Panc1 (cell line): ENCODE data around the gene ROR1. TPM values are rescaled to one million over a fixed set of nuclear protein-coding genes. Genes with fewer than 3 reads are reported as not detected.

Experiments
- ATAC-seq: fragments of 200-7000 bp; cut with Tn5 transposase; 2 replicates; pipeline ENCODE4 v1.9.1; 2020; ENCODE audit warnings: mild to moderate bottlenecking, moderate library complexity
- BruUV-seq: library from RNA; stranded (reverse); fragments of 400-500 nt; replicated peaks from 2 replicates; lab custom pipeline; 2021; lab: Mats Ljungman, UMichigan
- CTCF ChIA-PET: fragments of 300-600 bp; sonication (Branson Sonifier 250); formaldehyde crosslinking; loops from one replicate; lab custom pipeline; 2022; ENCODE audit warnings: antibody characterized with exemption; lab: Charles Lee
- POLR2A ChIA-PET: fragments of 300-600 bp; sonication (Branson Sonifier 250); formaldehyde crosslinking; loops from one replicate; lab custom pipeline; 2022; ENCODE audit warnings: antibody characterized with exemption; lab: Charles Lee
- DNase-seq: peaks from one replicate; pipeline ENCODE4 v3.0.0-alpha.2; 2010; ENCODE audit warnings: low read depth, low spot score
- H3K27ac ChIP-seq: 2 replicates; pipeline ENCODE4 v1.5.1; 2011; ENCODE audit warnings: mild to moderate bottlenecking, low read length, inconsistent platforms
- H3K27me3 ChIP-seq: fragments of 200-500 bp; sonication (Bioruptor generic); 2 replicates; pipeline ENCODE4 v1.6.0; 2014; ENCODE audit warnings: low read length, inconsistent platforms; ENCODE audit not compliant: control insufficient read depth, insufficient read depth
- H3K36me3 ChIP-seq: fragments of 200-500 bp; sonication (Bioruptor generic); 2 replicates; pipeline ENCODE4 v1.5.1; 2014; ENCODE audit warnings: inconsistent platforms, mild to moderate bottlenecking, low read length, moderate library complexity; ENCODE audit not compliant: control insufficient read depth, insufficient read depth
- H3K4me1 ChIP-seq: 2 replicates; pipeline ENCODE4 v1.5.1; 2011; ENCODE audit warnings: inconsistent platforms, mild to moderate bottlenecking, low read length, moderate library complexity; ENCODE audit not compliant: control insufficient read depth, insufficient read depth
- H3K4me3 ChIP-seq, 2 experiments: 2 replicates each; pipeline ENCODE4 v1.5.1; 2011 to 2012; ENCODE audit warnings: low read depth in 2 of 2, low read length in 2 of 2, mild to moderate bottlenecking in 2 of 2, inconsistent platforms in 1 of 2, moderate library complexity in 1 of 2
- H3K9me3 ChIP-seq: fragments of 200-500 bp; sonication (Bioruptor generic); 2 replicates; pipeline ENCODE4 v1.5.1; 2014; ENCODE audit warnings: low read depth, mild to moderate bottlenecking, inconsistent platforms, low read length, moderate library complexity; ENCODE audit not compliant: control insufficient read depth, insufficient read depth
- CTCF ChIP-seq: fragments of 450-650 bp; IDR thresholded peaks from 2 replicates; pipeline ENCODE4 v1.5.1; 2017; ENCODE audit warnings: mild to moderate bottlenecking
- REST ChIP-seq, 2 experiments: IDR thresholded peaks; 2 replicates each; pipeline ENCODE4 v1.6.1; 2011 to 2012; ENCODE audit warnings: low read depth in 2 of 2, control low read depth in 1 of 2, low read length in 1 of 2, mild to moderate bottlenecking in 1 of 2, moderate library complexity in 1 of 2; ENCODE audit not compliant: insufficient read depth in 1 of 2
- SIN3A ChIP-seq: IDR thresholded peaks from 2 replicates; pipeline ENCODE4 v1.6.1; 2012; ENCODE audit warnings: low read depth, mild to moderate bottlenecking, low read length, moderate library complexity, borderline replicate concordance; ENCODE audit not compliant: insufficient read depth
- in situ Hi-C: cut with HindIII; loops from 2 replicates; pipeline ENCODE4 v1.10.0; 2016; ENCODE audit warnings: low sequenced_read_pairs, low pct_unique_long_range_greater_than_20kb
- intact Hi-C: fragments of 100-400 bp; cut with micrococcal nuclease; formaldehyde crosslinking; loops from one replicate; pipeline ENCODE4 v1.10.0; 2022; ENCODE audit not compliant: unreplicated experiment
- total RNA-seq: library from RNA; stranded (reverse); gene quantifications from one replicate; pipeline ENCODE4 v1.2.1, GENCODE V29; 2021; ENCODE audit not compliant: unreplicated experiment

The ROR1 gene
- total RNA-seq, 1 experiment from 2014 or later, result 19.3 TPM

- in situ Hi-C loops, result no loop called here
- BruUV-seq, result no TSS peak
- no peaks in the 10 kb centered on the region for H3K4me1 ChIP-seq
- H3K27ac ChIP-seq, result peak overlapping the region; percentile 41; the same call in 1 of the 2 replicates
- intact Hi-C loops, result loop anchor here (5.0 to 10.0 kb wide), 4 partner anchors 215 to 520 kb away; partner anchors contain the start of gene ROR1
- no peak overlapping the region for H3K4me3 ChIP-seq
- no peaks in the 10 kb centered on the region for H3K36me3 ChIP-seq
- POLR2A ChIA-PET, result interaction anchor here (0.6 kb wide), 1 partner anchor 584 kb away, joined by 3 read pairs; no protein-coding TSS in a partner anchor
- H3K27me3 ChIP-seq, result no peaks in the 10 kb centered on the region
- CTCF ChIA-PET, result interaction anchor here (0.5 to 1.8 kb wide), 16 partner anchors 26 to 814 kb away, joined by 3 to 24 read pairs (median 5); no protein-coding TSS in a partner anchor
- ATAC-seq (peak; percentile 93), DNase-seq (peak; percentile 72)
- no peak for TF ChIP-seq SIN3A
- TF ChIP-seq REST (IDR thresholded peaks at IDR 0.05; ENCODE audit: insufficient read depth in 1 of 2, low read depth in 2 of 2, low read length in 1 of 2), result no peak
- TF ChIP-seq CTCF, result peak; percentile 92
- no peaks in the 10 kb centered on the region for H3K9me3 ChIP-seq
Observed at GRCh38 chr1:64136752-64137411, 363.1 kb downstream of the ROR1 start.

- in situ Hi-C loops, result no loop called here
- intact Hi-C loops, result loop anchor here (5.0 to 10.0 kb wide), 4 partner anchors 215 to 520 kb away; partner anchors contain the start of gene ROR1
- DNase-seq (peak; percentile 7), ATAC-seq (no peak)
- Histone ChIP-seq H3K4me3 (no peak overlapping the region), H3K36me3 (no peaks in the 10 kb centered on the region), H3K9me3 (no peaks in the 10 kb centered on the region), H3K27me3 (no peaks in the 10 kb centered on the region), H3K27ac (no peak overlapping the region), H3K4me1 (no peaks in the 10 kb centered on the region)
- no TSS peak for BruUV-seq
- CTCF ChIA-PET, result interaction anchor here (0.5 to 1.8 kb wide), 14 partner anchors 27 to 482 kb away, joined by 3 to 24 read pairs (median 5); no protein-coding TSS in a partner anchor
- POLR2A ChIA-PET, result interaction anchor here (0.6 kb wide), 1 partner anchor 585 kb away, joined by 3 read pairs; no protein-coding TSS in a partner anchor
- no peak for TF ChIP-seq REST (IDR thresholded peaks at IDR 0.05; ENCODE audit: insufficient read depth in 1 of 2, low read depth in 2 of 2, low read length in 1 of 2)
Observed at GRCh38 chr1:64137412-64137803, 363.6 kb downstream of the ROR1 start.
